ENCODE results near the gene TMEM63B. TPM values are rescaled to one million over a fixed set of nuclear protein-coding genes. Genes with fewer than 3 reads are reported as not detected.

The TMEM63B gene
- polyA plus RNA-seq, 2 of the 4 experiments (the other 2 are of a cell fraction): 21.6 to 24.0 TPM

GRCh38 chr6:44152109-44152461 lies 24.7 kb downstream of the TMEM63B start:
- Histone ChIP-seq H3K4me2 (no peak overlapping the region), H3K9me3 (no peaks in the 10 kb centered on the region), H3K4me3 (no peak overlapping the region), H3K4me1 (no peaks in the 10 kb centered on the region), H3K27ac (no peak overlapping the region)
- POLR2A ChIA-PET: no interaction called here
- CTCF ChIA-PET: interaction anchor here (0.9 to 2.1 kb wide), 6 partner anchors 17 to 186 kb away, joined by 3 to 19 read pairs (median 4); no protein-coding TSS in a partner anchor
- FAIRE-seq (no peak), ATAC-seq (peak in 1 of 2 experiments; percentile 23; a peak in 3 of 6 replicates), DNase-seq (ENCODE audit: low read depth in 1 of 2, low spot score in 1 of 2) (no peak)
- 73% methylated on average over 5 of the region's 8 CpGs for WGBS (ENCODE audit: missing lambda C conversion rate)
- TF ChIP-seq POLR2A (IDR thresholded peaks at IDR 0.05; ENCODE audit: low read length) (no peak), MAZ (IDR thresholded peaks at IDR 0.05; ENCODE audit: borderline replicate concordance, low read depth, low read length) (no peak), SMC3 (IDR thresholded peaks at IDR 0.05) (no peak), TFCP2L1 (CRISPR knock-in tag; IDR thresholded peaks at IDR 0.05) (no peak), EHF (CRISPR knock-in tag; IDR thresholded peaks at IDR 0.05) (no peak), EP300 (IDR thresholded peaks at IDR 0.05) (no peak), POLR2AphosphoS2 (conservative IDR thresholded peaks at IDR 0.05; ENCODE audit: low read length) (no peak), BCL3 (IDR thresholded peaks at IDR 0.05) (no peak), CHD4 (IDR thresholded peaks at IDR 0.05; ENCODE audit: borderline replicate concordance) (no peak), EHMT2 (IDR thresholded peaks at IDR 0.05; ENCODE audit: low read depth) (no peak), RNF2 (IDR thresholded peaks at IDR 0.05; ENCODE audit: borderline replicate concordance, low read depth) (no peak), PHF8 (IDR thresholded peaks at IDR 0.05; ENCODE audit: borderline replicate concordance, low read depth) (no peak)

GRCh38 chr6:44152533-44152932 lies 25.2 kb downstream of the TMEM63B start:
- FAIRE-seq (no peak), DNase-seq (ENCODE audit: low read depth in 1 of 2, low spot score in 1 of 2) (no peak), ATAC-seq (no peak)
- Histone ChIP-seq H3K4me3 (no peak overlapping the region), H3K4me2 (no peak overlapping the region), H3K4me1 (no peaks in the 10 kb centered on the region), H3K9me3 (no peaks in the 10 kb centered on the region), H3K27ac (no peak overlapping the region)
- POLR2A ChIA-PET: no interaction called here
- CTCF ChIA-PET: interaction anchor here (0.7 to 1.7 kb wide), 11 partner anchors 9 to 68 kb away, joined by 3 to 8 read pairs (median 4); no protein-coding TSS in a partner anchor
- TF ChIP-seq NPAS2 (CRISPR knock-in tag; IDR thresholded peaks at IDR 0.05; ENCODE audit: borderline replicate concordance) (no peak), POLR2AphosphoS2 (conservative IDR thresholded peaks at IDR 0.05; ENCODE audit: low read length) (no peak), RAD21 (conservative IDR thresholded peaks at IDR 0.05 in 1 of 2, IDR thresholded peaks at IDR 0.05 in 1 of 2) (no peak), CHD4 (IDR thresholded peaks at IDR 0.05; ENCODE audit: borderline replicate concordance) (no peak), EHMT2 (IDR thresholded peaks at IDR 0.05; ENCODE audit: low read depth) (no peak), ATOH8 (CRISPR knock-in tag; IDR thresholded peaks at IDR 0.05; ENCODE audit: low read depth) (no peak), NR3C1 (IDR thresholded peaks at IDR 0.05) (no peak), HMGXB4 (CRISPR knock-in tag; IDR thresholded peaks at IDR 0.05; ENCODE audit: borderline replicate concordance) (no peak), TP53 (CRISPR knock-in tag; IDR thresholded peaks at IDR 0.05) (no peak)
- 94% methylated on average over 9 of the region's 19 CpGs for WGBS (ENCODE audit: missing lambda C conversion rate)

- no peak overlapping the region for H3K27ac ChIP-seq
- 84% methylated on average over 6 of the region's 12 CpGs for WGBS (ENCODE audit: missing lambda C conversion rate)
- CTCF ChIA-PET: interaction anchor here (0.6 to 4.0 kb wide), 8 partner anchors 10 to 60 kb away, joined by 3 to 11 read pairs (median 4); no protein-coding TSS in a partner anchor
- H3K4me3 ChIP-seq: no peak overlapping the region
- DNase-seq (ENCODE audit: low read depth in 1 of 2, low spot score in 1 of 2) (no peak), FAIRE-seq (no peak), ATAC-seq (no peak)
- POLR2A ChIA-PET: no interaction called here
- H3K9me3 ChIP-seq: no peaks in the 10 kb centered on the region
- no peaks in the 10 kb centered on the region for H3K4me1 ChIP-seq
- no peak overlapping the region for H3K4me2 ChIP-seq
- no peak for TF ChIP-seq RCOR1 (IDR thresholded peaks at IDR 0.05; ENCODE audit: low read depth, low read length)
- TF ChIP-seq MYC (IDR thresholded peaks at IDR 0.05; ENCODE audit: borderline replicate concordance, low read length): no peak
- no peak for TF ChIP-seq HDAC2 (IDR thresholded peaks at IDR 0.05)
- TF ChIP-seq MAFK (IDR thresholded peaks at IDR 0.05; ENCODE audit: partially characterized antibody): no peak
- TF ChIP-seq RAD21 (conservative IDR thresholded peaks at IDR 0.05 in 1 of 2, IDR thresholded peaks at IDR 0.05 in 1 of 2): no peak
- TF ChIP-seq ESRRA (IDR thresholded peaks at IDR 0.05; ENCODE audit: borderline replicate concordance, low read length): no peak
- TF ChIP-seq CBX2 (IDR thresholded peaks at IDR 0.05; ENCODE audit: borderline replicate concordance, low read depth): no peak
- TF ChIP-seq BCL3 (IDR thresholded peaks at IDR 0.05): no peak
- no peak for TF ChIP-seq ZNF302 (CRISPR knock-in tag; IDR thresholded peaks at IDR 0.05)
- no peak for TF ChIP-seq ELK1 (IDR thresholded peaks at IDR 0.05; ENCODE audit: low read depth, low read length)
- no peak for TF ChIP-seq RFX5 (IDR thresholded peaks at IDR 0.05)
- TF ChIP-seq KDM5A (IDR thresholded peaks at IDR 0.05): no peak
- no peak for TF ChIP-seq MAX (IDR thresholded peaks at IDR 0.05)
Measured at GRCh38 chr6:44154067-44154466, 26.7 kb downstream of the TMEM63B start.
